ENCODE results near the gene RNF215.
"Not testable (repeated sequence)": the region's sequence is repeated elsewhere in the genome, so short reads cannot be mapped to it uniquely, and the experiment has no call there.

The RNF215 gene

DNA sequence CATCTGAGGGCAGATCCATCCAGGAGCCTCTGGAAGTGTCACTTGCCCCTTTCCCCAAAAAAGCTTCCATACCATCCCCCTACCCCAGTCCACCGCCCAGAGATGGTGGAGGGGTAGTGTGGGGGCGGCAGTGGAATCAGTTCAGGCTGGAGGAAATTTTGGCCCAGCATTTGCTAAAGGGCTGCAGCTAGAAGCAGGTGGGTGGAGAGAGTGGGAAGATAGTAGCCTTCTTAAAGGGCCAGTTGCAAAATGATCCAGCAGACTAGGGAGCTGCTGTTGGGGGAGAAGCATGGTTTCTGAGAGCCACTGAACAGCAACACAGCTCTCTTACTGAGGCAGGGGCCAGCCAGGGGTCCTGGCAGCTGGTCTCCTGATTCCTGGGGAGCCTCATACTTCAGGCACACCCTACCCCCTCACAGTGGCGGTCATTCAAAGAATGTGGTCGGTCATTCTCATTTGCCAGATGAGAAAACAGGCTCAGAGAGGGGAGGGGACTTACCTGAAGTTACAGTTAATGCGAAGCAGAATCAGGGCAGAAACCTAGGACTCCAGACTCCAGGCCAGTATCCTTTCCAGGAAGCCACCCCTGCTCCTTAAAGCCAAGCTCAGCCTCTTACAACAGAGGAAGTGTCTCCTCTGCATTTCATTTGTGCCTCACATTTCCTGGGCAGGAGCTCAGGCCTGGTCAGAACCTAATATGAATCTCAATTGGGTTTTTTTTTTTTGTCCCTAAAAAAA lies 15.0 kb upstream of the RNF215 start:
- TF ChIP-seq GABPA (IDR thresholded peaks at IDR 0.05; ENCODE audit: low read depth) (no peak), POLR2AphosphoS5 (IDR thresholded peaks at IDR 0.05; ENCODE audit: low read depth) (no peak), SPI1 (IDR thresholded peaks at IDR 0.05; ENCODE audit: borderline replicate concordance, low read depth) (no peak)
- TF ChIP-seq, protein P1, sequence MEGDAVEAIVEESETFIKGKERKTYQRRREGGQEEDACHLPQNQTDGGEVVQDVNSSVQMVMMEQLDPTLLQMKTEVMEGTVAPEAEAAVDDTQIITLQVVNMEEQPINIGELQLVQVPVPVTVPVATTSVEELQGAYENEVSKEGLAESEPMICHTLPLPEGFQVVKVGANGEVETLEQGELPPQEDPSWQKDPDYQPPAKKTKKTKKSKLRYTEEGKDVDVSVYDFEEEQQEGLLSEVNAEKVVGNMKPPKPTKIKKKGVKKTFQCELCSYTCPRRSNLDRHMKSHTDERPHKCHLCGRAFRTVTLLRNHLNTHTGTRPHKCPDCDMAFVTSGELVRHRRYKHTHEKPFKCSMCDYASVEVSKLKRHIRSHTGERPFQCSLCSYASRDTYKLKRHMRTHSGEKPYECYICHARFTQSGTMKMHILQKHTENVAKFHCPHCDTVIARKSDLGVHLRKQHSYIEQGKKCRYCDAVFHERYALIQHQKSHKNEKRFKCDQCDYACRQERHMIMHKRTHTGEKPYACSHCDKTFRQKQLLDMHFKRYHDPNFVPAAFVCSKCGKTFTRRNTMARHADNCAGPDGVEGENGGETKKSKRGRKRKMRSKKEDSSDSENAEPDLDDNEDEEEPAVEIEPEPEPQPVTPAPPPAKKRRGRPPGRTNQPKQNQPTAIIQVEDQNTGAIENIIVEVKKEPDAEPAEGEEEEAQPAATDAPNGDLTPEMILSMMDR (IDR thresholded peaks at IDR 0.05; ENCODE audit: insufficient read depth, low read length): no peak
- TF ChIP-seq, protein P2, sequence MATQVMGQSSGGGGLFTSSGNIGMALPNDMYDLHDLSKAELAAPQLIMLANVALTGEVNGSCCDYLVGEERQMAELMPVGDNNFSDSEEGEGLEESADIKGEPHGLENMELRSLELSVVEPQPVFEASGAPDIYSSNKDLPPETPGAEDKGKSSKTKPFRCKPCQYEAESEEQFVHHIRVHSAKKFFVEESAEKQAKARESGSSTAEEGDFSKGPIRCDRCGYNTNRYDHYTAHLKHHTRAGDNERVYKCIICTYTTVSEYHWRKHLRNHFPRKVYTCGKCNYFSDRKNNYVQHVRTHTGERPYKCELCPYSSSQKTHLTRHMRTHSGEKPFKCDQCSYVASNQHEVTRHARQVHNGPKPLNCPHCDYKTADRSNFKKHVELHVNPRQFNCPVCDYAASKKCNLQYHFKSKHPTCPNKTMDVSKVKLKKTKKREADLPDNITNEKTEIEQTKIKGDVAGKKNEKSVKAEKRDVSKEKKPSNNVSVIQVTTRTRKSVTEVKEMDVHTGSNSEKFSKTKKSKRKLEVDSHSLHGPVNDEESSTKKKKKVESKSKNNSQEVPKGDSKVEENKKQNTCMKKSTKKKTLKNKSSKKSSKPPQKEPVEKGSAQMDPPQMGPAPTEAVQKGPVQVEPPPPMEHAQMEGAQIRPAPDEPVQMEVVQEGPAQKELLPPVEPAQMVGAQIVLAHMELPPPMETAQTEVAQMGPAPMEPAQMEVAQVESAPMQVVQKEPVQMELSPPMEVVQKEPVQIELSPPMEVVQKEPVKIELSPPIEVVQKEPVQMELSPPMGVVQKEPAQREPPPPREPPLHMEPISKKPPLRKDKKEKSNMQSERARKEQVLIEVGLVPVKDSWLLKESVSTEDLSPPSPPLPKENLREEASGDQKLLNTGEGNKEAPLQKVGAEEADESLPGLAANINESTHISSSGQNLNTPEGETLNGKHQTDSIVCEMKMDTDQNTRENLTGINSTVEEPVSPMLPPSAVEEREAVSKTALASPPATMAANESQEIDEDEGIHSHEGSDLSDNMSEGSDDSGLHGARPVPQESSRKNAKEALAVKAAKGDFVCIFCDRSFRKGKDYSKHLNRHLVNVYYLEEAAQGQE (IDR thresholded peaks at IDR 0.05; ENCODE audit: insufficient replicate concordance, low read depth): no peak
- Histone ChIP-seq H3K27ac (replicated peaks) (no peak overlapping the region), H3K4me3 (replicated peaks; ENCODE audit: insufficient read depth, low read length) (no peak overlapping the region), H3K27me3 (ENCODE audit: insufficient read depth, poor library complexity, severe bottlenecking) (peaks cover 15% of the 10 kb centered on the region)
- no peak for DNase-seq (ENCODE audit: low read depth in 1 of 2, low spot score in 1 of 2)

DNA sequence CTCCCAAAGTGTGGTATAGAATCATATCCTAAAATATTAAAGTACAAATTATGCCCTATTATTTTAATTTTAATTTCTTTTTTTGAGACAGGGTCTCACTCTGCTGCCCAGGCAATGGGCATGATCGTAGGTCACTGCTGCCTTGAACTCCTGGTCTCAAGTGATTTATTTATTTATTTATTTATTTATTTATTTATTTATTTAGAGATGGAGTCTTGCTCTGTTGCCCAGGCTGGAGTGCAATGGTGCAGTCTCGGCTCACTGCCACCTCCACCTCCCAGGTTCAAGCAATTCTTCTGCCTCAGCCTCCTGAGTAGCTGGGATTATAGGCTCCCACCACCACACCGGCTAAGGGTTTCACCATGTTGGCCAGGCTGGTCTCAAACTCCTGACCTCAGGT lies 13.8 kb upstream of the RNF215 start:
- H3K27me3 ChIP-seq (ENCODE audit: insufficient read depth, poor library complexity, severe bottlenecking): peaks cover 16% of the 10 kb centered on the region
- not testable (repeated sequence) for H3K27ac ChIP-seq (replicated peaks); H3K4me3 ChIP-seq (replicated peaks; ENCODE audit: insufficient read depth, low read length); DNase-seq (ENCODE audit: low read depth in 1 of 2, low spot score in 1 of 2)

DNA sequence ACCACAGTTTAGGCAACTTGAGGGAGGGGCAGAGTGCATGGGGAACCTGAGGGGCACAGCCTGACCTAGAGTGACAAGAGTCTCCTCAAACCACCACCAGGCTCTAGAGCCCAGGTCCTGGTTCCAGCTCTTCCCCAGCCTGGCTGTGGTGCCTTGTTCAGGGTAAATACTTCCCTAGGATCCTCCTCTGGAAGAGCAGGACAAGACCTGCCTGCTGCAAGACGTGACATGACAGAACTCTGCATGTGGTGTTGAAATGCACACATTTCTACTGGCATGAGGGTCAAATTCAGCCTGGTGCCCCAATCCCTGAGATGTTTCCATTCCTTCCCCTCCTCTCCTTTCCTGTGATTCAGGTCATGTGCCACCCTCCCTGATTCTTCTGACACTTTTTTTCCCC lies 12.9 kb upstream of the RNF215 start:
- TF ChIP-seq, protein P1 (IDR thresholded peaks at IDR 0.05; ENCODE audit: insufficient read depth, low read length): no peak
- TF ChIP-seq GABPA (IDR thresholded peaks at IDR 0.05; ENCODE audit: low read depth): no peak
- Histone ChIP-seq H3K4me3 (replicated peaks; ENCODE audit: insufficient read depth, low read length) (no peak overlapping the region), H3K27me3 (ENCODE audit: insufficient read depth, poor library complexity, severe bottlenecking) (peaks cover 16% of the 10 kb centered on the region), H3K27ac (replicated peaks) (no peak overlapping the region)
- DNase-seq (ENCODE audit: low read depth in 1 of 2, low spot score in 1 of 2): no peak

DNA sequence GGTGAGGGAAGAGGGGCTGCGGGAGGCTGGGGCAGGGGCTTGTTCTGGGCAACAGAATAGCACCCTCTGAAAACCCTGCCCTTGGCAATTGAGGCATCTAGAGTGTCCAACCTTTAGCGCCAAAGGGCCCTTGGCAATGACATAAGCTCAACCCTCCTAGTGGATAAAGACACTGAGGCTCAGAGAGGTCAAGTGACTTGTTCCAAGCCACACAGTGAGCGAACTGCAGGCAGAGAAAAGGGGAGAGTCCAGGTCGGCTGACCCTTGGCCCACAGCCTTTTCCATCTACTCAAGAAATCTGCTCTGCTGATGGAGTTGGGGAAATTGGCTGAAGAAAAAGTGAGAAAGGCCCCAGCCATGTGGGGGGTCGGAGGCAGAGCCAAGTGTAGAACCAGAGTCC lies 12.5 kb upstream of the RNF215 start:
- Histone ChIP-seq H3K27me3 (ENCODE audit: insufficient read depth, poor library complexity, severe bottlenecking) (peaks cover 16% of the 10 kb centered on the region), H3K27ac (replicated peaks) (no peak overlapping the region), H3K4me3 (replicated peaks; ENCODE audit: insufficient read depth, low read length) (no peak overlapping the region)
- TF ChIP-seq POLR2AphosphoS5 (IDR thresholded peaks at IDR 0.05; ENCODE audit: low read depth) (no peak), SPI1 (IDR thresholded peaks at IDR 0.05; ENCODE audit: borderline replicate concordance, low read depth) (no peak)
- TF ChIP-seq, protein P1 (IDR thresholded peaks at IDR 0.05; ENCODE audit: insufficient read depth, low read length): no peak
- no peak for DNase-seq (ENCODE audit: low read depth in 1 of 2, low spot score in 1 of 2)

Measured in HL-60 (cell line).